ENCODE results near the gene TSKU.
A peak's percentile ranks its signal among the peaks of the same experiment; 100 is the strongest.

TSKU gene

DNA sequence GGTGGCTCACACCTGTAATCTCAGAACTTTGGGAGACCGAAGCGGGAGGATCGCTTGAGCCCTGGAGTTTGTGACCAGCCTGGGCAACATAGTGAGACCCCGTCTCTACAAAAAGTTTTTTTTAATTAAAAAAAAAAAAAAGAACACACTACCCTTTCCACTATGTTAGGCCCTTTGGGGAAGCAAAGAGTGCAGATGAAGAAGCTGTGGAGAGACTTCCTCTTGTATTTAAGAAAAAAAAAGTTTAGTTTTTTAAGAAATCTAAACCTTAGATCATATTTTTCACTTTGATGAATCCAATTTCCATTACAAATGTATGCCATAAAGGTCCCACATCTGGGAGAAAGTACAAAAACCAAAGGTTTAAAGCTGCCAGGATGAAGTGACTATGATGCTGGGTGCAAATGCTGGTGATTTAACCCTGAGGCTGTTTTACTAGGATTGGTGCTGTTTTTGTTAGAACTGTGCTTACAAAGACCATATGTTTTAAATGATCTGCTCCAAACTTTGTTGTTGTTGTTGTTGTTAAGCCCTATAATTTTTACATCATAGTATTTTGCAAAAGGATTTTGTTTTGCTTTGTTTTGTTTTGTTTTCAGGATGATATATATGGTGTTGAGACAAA, 48.6 kb downstream of the TSKU start:
- peaks cover 0 to 11% (median 0%) of the 10 kb centered on the region in 4 donors for H3K4me1 ChIP-seq
- intact Hi-C loops (cut with DNase I; ENCODE audit: low total_unique reads), result no loop called here
- no peaks in the 10 kb centered on the region for H3K9me3 ChIP-seq
- H3K4me3 ChIP-seq, result no peak overlapping the region
- no peak for DNase-seq
- H3K36me3 ChIP-seq, result no peaks in the 10 kb centered on the region
- no peak overlapping the region for H3K27ac ChIP-seq
- TF ChIP-seq, protein P1, sequence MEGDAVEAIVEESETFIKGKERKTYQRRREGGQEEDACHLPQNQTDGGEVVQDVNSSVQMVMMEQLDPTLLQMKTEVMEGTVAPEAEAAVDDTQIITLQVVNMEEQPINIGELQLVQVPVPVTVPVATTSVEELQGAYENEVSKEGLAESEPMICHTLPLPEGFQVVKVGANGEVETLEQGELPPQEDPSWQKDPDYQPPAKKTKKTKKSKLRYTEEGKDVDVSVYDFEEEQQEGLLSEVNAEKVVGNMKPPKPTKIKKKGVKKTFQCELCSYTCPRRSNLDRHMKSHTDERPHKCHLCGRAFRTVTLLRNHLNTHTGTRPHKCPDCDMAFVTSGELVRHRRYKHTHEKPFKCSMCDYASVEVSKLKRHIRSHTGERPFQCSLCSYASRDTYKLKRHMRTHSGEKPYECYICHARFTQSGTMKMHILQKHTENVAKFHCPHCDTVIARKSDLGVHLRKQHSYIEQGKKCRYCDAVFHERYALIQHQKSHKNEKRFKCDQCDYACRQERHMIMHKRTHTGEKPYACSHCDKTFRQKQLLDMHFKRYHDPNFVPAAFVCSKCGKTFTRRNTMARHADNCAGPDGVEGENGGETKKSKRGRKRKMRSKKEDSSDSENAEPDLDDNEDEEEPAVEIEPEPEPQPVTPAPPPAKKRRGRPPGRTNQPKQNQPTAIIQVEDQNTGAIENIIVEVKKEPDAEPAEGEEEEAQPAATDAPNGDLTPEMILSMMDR (IDR thresholded peaks at IDR 0.05), result no peak
- no peaks in the 10 kb centered on the region for H3K27me3 ChIP-seq

GRCh38 chr11:76832361-76832760, 49.2 kb downstream of the TSKU start:
- Histone ChIP-seq H3K36me3 (no peaks in the 10 kb centered on the region), H3K4me3 (no peak overlapping the region), H3K4me1 (peaks cover 0 to 11% (median 0%) of the 10 kb centered on the region in 4 donors), H3K9me3 (no peaks in the 10 kb centered on the region), H3K27me3 (no peaks in the 10 kb centered on the region), H3K27ac (no peak overlapping the region)
- DNase-seq, result no peak
- intact Hi-C loops (cut with DNase I; ENCODE audit: low total_unique reads), result no loop called here
- TF ChIP-seq, protein P1 (IDR thresholded peaks at IDR 0.05), result no peak

- no peak overlapping the region for H3K27ac ChIP-seq
- TF ChIP-seq, protein P1 (IDR thresholded peaks at IDR 0.05), result no peak
- H3K9me3 ChIP-seq, result no peaks in the 10 kb centered on the region
- H3K36me3 ChIP-seq, result no peaks in the 10 kb centered on the region
- H3K4me3 ChIP-seq, result no peak overlapping the region
- peaks cover 0 to 11% (median 0%) of the 10 kb centered on the region in 4 donors for H3K4me1 ChIP-seq
- H3K27me3 ChIP-seq, result peaks cover 0 to 9% of the 10 kb centered on the region in 2 donors
- DNase-seq, result no peak
- intact Hi-C loops (cut with DNase I; ENCODE audit: low total_unique reads), result no loop called here
These were observed 51.0 kb downstream of the TSKU start for GRCh38 chr11:76834151-76834550.

DNA sequence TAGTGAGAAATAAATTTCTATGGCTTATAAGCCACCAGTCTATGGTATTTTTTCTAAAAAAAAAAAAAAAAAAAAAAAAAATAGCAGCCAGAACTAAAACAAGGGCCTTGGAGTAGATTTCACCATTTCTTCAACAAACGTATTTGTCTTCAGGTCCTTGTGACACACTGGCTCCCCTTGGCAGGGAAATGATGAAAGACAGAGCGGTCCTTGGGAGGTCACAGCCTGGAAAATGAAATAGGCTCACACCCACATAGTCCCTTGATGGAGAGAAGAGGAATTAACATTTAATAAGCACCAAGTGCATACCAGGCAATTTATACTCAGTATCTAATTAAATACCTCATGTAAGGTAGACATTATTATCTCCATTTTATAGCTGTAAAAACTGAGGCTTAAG, 51.9 kb downstream of the TSKU start:
- no peaks in the 10 kb centered on the region for H3K9me3 ChIP-seq
- peaks cover 0 to 11% (median 0%) of the 10 kb centered on the region in 4 donors for H3K4me1 ChIP-seq
- H3K27ac ChIP-seq, result no peak overlapping the region
- H3K36me3 ChIP-seq, result no peaks in the 10 kb centered on the region
- intact Hi-C loops (cut with DNase I; ENCODE audit: low total_unique reads), result no loop called here
- DNase-seq, result no peak
- TF ChIP-seq, protein P1 (IDR thresholded peaks at IDR 0.05), result no peak
- peaks cover 0 to 9% of the 10 kb centered on the region in 2 donors for H3K27me3 ChIP-seq
- no peak overlapping the region for H3K4me3 ChIP-seq

DNA sequence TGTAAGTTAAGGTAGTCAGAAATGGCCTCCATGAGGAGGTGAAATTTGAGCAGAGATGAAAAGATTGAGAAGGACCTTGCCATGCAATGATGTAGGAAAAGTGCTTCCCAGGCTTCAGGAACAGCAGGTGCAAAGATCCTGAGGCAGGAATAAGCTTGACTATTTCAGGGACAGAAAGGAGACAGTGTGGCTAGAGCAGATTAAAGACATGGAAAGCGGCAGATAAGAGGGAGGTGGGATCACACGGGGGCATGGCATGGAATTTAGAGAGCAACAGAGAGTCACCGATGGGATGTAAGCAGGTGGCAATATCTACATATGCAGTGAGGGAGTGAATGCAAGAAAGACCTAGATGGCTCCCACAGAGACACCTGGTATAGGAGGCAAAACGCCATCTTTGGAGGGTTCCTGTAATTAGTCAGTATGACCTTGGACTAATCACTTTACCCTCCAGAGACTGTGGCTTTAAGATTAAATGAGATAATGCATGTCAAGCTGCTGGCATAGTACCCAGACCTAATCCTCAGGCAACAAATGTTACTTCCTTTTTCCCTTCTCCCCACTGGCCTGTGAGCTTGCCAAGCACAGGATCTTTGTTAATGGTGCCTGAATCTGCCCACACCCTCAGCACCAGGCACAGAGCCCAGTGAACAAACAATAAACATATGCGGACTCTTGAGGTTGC, 52.9 kb downstream of the TSKU start:
- no peak overlapping the region for H3K27ac ChIP-seq
- intact Hi-C loops (cut with DNase I; ENCODE audit: low total_unique reads), result no loop called here
- peaks cover 0 to 9% of the 10 kb centered on the region in 2 donors for H3K27me3 ChIP-seq
- peak in 1 of 2 donors; percentile 61 for DNase-seq
- peaks cover 0 to 6% (median 0%) of the 10 kb centered on the region in 4 donors for H3K4me1 ChIP-seq
- TF ChIP-seq, protein P1 (IDR thresholded peaks at IDR 0.05), result no peak
- no peak overlapping the region for H3K4me3 ChIP-seq
- no peaks in the 10 kb centered on the region for H3K36me3 ChIP-seq
- no peaks in the 10 kb centered on the region for H3K9me3 ChIP-seq
